GM21515 (cell line): Measurements from ENCODE around the gene ARHGAP24.
"Not testable (repeated sequence)": the region's sequence is repeated elsewhere in the genome, so short reads cannot be mapped to it uniquely, and the experiment has no call there.

Source experiments
- ATAC-seq: cut with Tn5 transposase; IDR thresholded peaks from one replicate; pipeline ENCODE4 v1.9.1; 2021; ENCODE audit not compliant: unreplicated experiment

The ARHGAP24 gene

DNA sequence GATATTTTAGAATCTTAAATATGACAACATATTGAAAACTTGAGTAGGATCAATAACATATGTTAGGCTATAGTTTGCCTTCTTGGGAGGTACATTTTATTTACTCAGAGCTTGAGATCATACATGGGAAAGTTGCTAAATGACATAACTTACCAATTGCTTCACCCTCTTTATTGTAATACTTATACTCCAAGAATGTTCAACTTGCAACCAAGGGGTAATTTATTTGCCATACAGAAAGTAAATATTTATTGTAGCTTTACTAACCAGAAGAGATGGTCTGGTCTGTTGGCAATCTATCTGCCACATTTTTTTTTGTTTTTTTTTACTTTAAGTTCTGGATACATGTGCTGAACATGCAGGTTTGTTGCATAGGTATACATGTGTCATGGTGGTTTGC is 426.6 kb downstream of the ARHGAP24 start:
- no peak for ATAC-seq

DNA sequence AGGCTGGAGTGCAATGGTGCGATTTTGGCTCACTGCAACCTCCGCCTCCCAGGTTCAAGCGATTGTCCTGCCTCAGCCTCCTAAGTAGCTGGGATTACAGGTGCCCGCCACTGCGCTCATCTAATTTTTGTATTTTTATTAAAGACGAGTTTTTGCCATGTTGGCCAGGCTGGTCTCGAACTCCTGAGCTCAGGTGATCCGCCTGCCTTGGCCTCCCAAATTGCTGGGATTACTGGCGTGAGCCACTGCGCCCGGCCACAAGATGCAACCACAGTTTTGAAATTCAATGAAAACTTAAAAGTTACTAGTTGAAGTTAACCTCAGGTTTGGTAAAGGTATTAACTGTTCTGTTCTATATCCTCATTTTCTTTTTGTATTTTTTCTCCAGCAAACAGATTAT is 427.7 kb downstream of the ARHGAP24 start:
- ATAC-seq, result not testable (repeated sequence)

DNA sequence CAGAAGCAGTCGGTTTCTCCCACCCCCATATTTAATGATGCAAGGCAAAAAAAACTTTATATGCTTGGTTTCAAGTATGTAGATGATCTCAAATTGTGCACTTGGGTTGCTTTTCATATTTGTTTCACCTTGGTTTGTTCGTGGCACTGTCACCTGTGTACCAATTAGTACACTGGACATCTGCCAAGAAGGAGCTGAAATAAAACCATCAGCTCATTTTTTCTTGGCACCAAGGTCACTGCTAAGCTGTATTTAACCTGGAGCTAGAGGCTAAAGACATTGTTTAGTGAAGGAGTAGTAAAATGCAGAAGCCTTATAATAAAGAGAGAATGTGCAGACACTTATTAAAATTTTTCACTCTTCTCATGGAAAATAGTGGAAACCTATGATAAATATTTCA is 430.8 kb downstream of the ARHGAP24 start:
- ATAC-seq, result no peak

- no peak for ATAC-seq
Observed at GRCh38 chr4:85907001-85907400, 432.1 kb downstream of the ARHGAP24 start.

DNA sequence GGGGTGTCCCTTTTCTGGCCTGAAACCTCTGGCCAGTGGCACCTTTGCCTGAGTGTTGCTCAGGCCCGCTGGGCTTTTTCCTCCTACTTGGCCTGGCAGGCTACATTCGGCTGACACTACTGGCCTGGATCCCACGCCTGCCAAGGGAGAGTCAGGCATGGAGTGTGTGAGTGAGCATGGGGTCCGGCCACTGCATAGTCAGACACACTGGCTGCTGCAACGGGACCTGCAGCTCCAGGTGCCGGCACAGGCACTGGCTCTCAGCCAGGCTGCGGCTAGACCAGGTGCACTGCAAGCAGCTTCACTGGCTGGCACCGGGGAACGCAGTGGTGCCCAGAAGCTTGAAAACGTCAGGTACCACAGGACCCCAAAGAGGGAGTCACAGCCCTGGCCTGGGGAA is 434.9 kb downstream of the ARHGAP24 start:
- ATAC-seq, result no peak

GRCh38 chr4:85910985-85911384 is 436.0 kb downstream of the ARHGAP24 start:
- ATAC-seq, result no peak

DNA sequence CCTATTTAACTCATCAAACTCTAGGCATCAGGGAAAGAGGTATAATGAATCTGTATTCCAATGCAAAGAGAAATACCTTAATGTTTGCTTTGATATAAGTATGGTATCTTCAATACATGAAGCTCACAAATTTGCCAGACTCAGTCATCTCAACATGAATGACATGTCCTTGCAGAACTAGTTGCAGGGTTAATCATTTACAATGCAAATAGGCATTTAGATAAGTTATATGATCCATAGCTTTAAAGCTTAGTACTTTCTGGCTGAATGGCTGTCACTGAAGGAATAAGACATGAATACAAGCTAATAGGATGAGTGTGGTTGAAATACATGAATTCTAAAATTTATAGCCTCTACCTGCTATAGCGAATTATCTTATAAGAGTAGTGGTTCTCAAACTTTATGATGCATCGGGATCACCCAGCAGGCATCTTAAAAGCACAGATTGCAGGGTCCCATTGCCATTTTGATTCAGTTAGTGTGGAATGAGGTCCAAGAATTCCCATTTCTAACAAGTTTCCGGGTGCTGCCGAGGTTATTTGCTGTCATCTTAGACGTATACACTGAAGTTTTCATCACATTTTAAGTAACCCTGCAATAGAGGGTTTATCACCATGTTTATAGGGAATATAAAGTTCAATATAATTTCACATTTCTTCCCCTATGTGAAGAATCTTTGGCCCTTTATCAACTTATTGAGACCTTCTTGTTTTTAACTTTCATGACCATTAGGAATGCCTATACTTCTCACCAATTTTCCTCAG is 439.2 kb downstream of the ARHGAP24 start:
- no peak for ATAC-seq

GRCh38 chr4:85915570-85915969 is 440.6 kb downstream of the ARHGAP24 start:
- not testable (repeated sequence) for ATAC-seq

- ATAC-seq, result no peak
Observed at GRCh38 chr4:85919200-85919887, 444.4 kb downstream of the ARHGAP24 start.

DNA sequence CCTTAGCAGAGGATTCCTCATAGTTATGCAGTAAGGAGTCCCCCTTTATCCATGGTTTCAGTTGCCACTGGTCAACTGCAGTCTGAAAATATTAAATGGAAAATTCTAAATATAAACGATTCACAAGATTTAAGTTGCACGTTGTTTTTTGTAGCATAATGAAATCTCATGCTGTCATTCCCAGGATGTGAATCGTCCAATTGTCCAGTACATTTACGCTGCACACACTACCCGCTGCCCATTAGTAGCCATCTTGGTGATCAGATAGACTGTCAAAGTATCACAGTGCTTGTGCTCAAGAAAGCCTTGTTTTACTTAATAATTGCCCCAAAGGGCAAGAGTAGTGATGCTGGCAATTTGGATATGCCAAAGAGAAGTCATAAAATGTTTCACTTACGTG is 450.1 kb downstream of the ARHGAP24 start:
- no peak for ATAC-seq

DNA sequence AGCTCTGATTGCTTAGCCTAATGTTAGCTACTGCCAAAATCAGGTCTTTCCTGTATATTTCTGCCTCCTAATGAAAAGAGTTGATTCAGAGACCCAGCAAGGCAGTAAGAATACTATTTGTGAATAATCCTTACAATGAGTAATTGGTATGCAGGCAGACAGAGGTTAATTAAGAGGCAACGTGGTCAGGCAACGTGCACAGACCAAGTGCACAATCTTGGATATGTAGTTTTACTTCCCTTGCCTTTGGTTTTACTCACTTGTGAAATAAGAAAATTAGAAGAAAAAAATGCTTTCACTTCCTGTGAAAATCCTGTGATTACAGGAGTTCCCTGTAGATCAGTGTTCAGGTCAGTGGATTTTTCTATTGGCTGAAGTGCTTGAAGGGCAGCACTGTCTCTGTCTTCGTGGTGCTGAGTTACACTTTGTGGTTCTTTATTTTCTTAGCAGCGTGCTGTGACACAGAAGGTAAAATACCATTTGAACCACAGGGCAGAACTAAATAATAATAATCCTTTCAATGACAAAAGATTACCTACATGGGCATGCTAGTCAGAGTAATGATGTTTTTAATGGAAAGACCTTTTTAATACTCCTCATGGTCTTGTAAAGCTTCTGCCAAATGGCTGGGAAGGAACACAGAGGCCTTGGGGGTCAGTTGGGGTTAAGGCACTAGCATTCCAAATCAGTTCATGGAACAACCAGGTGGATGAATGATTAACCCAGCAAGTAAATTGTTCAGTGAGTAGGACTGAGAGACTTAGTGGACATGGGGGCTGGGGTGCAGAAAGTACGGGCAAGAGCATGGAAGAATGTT is 454.0 kb downstream of the ARHGAP24 start:
- no peak for ATAC-seq

- no peak for ATAC-seq
Observed at GRCh38 chr4:85929961-85930665, 455.2 kb downstream of the ARHGAP24 start.

DNA sequence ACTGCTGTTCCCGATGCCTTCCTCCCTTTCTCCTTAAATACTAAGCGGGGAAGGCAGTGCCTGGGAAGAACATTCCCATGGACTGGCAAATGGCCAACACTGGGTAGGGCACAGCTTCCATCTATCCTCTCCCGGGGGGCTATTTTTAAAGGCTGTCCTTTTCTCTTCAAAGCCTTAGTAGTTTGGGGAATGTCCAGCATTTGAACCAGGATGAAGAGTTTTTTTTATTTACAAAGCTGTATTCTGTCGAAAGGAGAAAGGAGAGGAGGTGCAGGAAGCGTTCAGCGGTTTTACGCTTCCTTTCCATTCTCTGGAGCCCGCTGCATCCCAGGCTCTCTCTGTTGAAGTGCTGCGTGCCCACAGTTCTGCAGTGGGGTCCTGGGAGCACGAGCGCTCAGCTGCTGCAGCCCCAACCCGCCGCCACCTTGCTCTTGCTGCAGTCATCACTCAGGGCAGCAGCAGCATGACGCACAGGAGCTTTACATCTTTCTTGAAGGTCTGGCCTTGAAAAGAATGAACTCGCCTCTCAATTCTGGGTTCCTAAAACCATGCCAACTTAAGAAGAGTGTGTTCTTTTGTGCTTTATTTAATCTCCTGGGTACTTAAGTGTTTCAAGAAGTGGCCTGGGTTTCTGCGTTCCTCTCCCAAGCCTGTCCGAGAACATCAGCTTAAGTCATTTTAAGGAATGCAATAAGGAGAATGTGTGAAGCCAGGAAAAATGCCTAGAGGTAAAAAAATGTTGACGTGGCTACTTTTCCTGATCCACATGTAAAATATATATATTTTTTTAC is 457.7 kb downstream of the ARHGAP24 start:
- no peak for ATAC-seq

DNA sequence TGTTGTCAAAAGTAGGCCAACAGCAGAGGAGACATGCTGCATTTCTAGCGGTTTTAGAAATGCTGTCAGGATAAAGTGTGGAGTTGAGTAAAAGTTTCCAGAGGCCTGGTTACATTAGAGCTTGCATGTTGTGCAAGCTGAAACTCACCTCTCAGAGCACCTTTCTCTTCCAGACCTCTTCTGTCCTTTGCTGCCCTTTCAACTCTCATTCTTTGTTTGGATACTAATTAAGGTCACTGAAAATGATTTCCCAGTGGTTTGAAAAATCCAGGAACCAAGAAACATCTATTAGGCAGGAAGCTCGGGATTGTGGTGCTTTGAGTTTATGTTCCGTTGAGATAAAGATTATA is 458.3 kb downstream of the ARHGAP24 start:
- no peak for ATAC-seq

DNA sequence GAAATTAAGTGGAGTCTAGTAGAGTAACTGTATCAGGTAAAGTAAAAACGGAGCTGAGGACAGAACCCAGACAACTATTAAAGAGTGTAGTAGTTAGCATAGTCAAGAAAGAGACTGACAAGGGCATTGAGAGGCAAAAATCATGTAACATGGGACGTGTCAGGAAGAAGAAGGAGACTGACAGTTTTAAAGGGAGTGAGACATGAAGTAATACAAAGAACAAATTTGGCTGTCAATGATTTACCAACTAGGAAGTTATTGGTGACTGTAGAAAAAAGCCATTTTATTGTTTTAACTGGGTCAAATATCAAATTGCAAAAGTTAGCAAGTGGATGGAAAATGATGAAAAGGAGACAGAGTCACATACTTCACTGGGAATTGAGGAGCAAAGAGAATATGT is 462.6 kb downstream of the ARHGAP24 start:
- no peak for ATAC-seq

- no peak for ATAC-seq
Observed at GRCh38 chr4:85938062-85938461, 463.1 kb downstream of the ARHGAP24 start.

DNA sequence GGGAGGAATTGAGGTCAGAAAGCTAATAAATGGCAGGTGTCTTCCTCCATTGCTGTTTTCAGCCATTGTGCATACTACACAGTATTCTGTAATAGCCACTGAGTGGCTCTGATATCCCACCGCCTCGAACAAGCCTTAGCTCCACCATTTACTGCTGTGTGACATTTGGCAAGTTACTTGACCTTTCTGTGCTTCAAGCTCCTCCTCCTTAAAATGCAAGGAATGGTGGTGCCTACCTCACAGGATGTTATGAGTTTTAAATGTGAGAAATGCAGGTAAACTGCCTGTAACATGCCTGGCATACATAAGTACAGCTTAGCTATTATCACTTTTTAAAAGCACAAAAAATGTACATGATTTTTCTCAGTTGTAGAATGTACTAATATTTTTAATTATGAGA is 464.0 kb downstream of the ARHGAP24 start:
- no peak for ATAC-seq

GRCh38 chr4:85939595-85939994 is 464.6 kb downstream of the ARHGAP24 start:
- ATAC-seq, result no peak

DNA sequence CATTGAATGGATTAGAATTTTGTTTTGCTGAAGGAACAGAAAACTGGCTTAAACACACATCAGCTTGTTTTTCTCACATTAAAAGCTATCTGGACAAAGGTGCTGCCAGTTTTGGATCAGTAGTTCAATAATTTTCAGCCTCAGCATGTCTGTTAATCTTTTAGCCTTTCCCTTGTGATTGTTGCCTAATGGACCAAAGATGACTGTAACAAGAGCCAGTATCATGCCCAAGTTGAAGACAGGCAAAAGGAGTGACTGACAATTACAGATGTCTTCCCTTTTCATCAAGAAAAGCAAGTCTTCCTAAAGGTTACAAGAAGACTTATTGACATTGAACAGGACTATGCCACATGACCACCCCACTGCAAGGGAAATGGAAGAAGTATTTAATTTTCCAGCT is 465.2 kb downstream of the ARHGAP24 start:
- no peak for ATAC-seq

GRCh38 chr4:85942107-85942506 is 467.2 kb downstream of the ARHGAP24 start:
- no peak for ATAC-seq
